ENCODE measurements around the gene RAB40C. TPM values are rescaled to one million over a fixed set of nuclear protein-coding genes. Genes with fewer than 3 reads are reported as not detected.

The RAB40C gene
- total and polyA plus RNA-seq, 4 donors, result 25.1 to 58.9 (median 43.9) TPM

GRCh38 chr16:676913-677312, 87.0 kb downstream of the RAB40C start:
- no peak overlapping the region for H3K9ac ChIP-seq (ENCODE audit: insufficient read depth in 1 of 2, low read length in 2 of 2)
- TF ChIP-seq CTCF (IDR thresholded peaks at IDR 0.05; ENCODE audit: control extremely low read depth, extremely low read depth), result no peak
- no peak for DNase-seq
- ATAC-seq (ENCODE audit: insufficient read depth, low FRiP score), result no peak
- H3K27me3 ChIP-seq (ENCODE audit: control insufficient read depth in 3 of 3, insufficient read depth in 3 of 3, low read length in 2 of 3), result no peaks in the 10 kb centered on the region
- H3K9me3 ChIP-seq (ENCODE audit: control insufficient read depth in 4 of 4, insufficient read depth in 3 of 4, low read length in 3 of 4), result peaks cover 0 to 4% (median 0%) of the 10 kb centered on the region in 4 donors
- peaks cover 5 to 24% (median 14%) of the 10 kb centered on the region in 4 donors for H3K36me3 ChIP-seq (ENCODE audit: control insufficient read depth in 4 of 4, insufficient read depth in 4 of 4, low read length in 4 of 4)
- 49 to 63% methylated on average over 23 of the region's 23 CpGs for WGBS, 2 donors
- no peak overlapping the region for H3K4me3 ChIP-seq
- peaks cover 4 to 26% (median 17%) of the 10 kb centered on the region in 5 donors for H3K4me1 ChIP-seq (ENCODE audit: control insufficient read depth in 5 of 5, insufficient read depth in 5 of 5, low read length in 5 of 5)
- H3K27ac ChIP-seq (ENCODE audit: low read depth in 1 of 2, low read length in 1 of 2), result no peak overlapping the region

GRCh38 chr16:677316-678190, 87.7 kb downstream of the RAB40C start:
- Histone ChIP-seq H3K9ac (ENCODE audit: insufficient read depth in 1 of 2, low read length in 2 of 2) (no peak overlapping the region), H3K36me3 (ENCODE audit: control insufficient read depth in 4 of 4, insufficient read depth in 4 of 4, low read length in 4 of 4) (peaks cover 7 to 24% (median 14%) of the 10 kb centered on the region in 4 donors)

GRCh38 chr16:678209-678857, 88.5 kb downstream of the RAB40C start:
- Histone ChIP-seq H3K27ac (ENCODE audit: low read depth in 1 of 2, low read length in 1 of 2) (no peak overlapping the region), H3K4me3 (no peak overlapping the region)

More at GRCh38 chr16:677316-678190, 87.7 kb downstream of the RAB40C start:
- DNase-seq (no peak), ATAC-seq (ENCODE audit: insufficient read depth, low FRiP score) (no peak)
- TF ChIP-seq CTCF (IDR thresholded peaks at IDR 0.05; ENCODE audit: control extremely low read depth, extremely low read depth), result no peak
- Histone ChIP-seq H3K27me3 (ENCODE audit: control insufficient read depth in 3 of 3, insufficient read depth in 3 of 3, low read length in 2 of 3) (no peaks in the 10 kb centered on the region), H3K4me1 (ENCODE audit: control insufficient read depth in 5 of 5, insufficient read depth in 5 of 5, low read length in 5 of 5) (peaks cover 4 to 28% (median 17%) of the 10 kb centered on the region in 5 donors), H3K9me3 (ENCODE audit: control insufficient read depth in 4 of 4, insufficient read depth in 3 of 4, low read length in 3 of 4) (peaks cover 0 to 2% (median 0%) of the 10 kb centered on the region in 4 donors), H3K4me3 (no peak overlapping the region), H3K27ac (ENCODE audit: low read depth in 1 of 2, low read length in 1 of 2) (no peak overlapping the region)
- whole genome bisulfite sequencing, 2 donors, result 54 to 62% methylated on average over 47 to 57 of the region's 57 CpGs

More at GRCh38 chr16:678209-678857, 88.5 kb downstream of the RAB40C start:
- peaks cover 6 to 23% (median 15%) of the 10 kb centered on the region in 4 donors for H3K36me3 ChIP-seq (ENCODE audit: control insufficient read depth in 4 of 4, insufficient read depth in 4 of 4, low read length in 4 of 4)
- no peak for TF ChIP-seq CTCF (IDR thresholded peaks at IDR 0.05; ENCODE audit: control extremely low read depth, extremely low read depth)
- no peaks in the 10 kb centered on the region for H3K27me3 ChIP-seq (ENCODE audit: control insufficient read depth in 3 of 3, insufficient read depth in 3 of 3, low read length in 2 of 3)
- H3K4me1 ChIP-seq (ENCODE audit: control insufficient read depth in 5 of 5, insufficient read depth in 5 of 5, low read length in 5 of 5), result peaks cover 4 to 34% (median 20%) of the 10 kb centered on the region in 5 donors
- ATAC-seq (ENCODE audit: insufficient read depth, low FRiP score) (no peak), DNase-seq (no peak)
- no peaks in the 10 kb centered on the region for H3K9me3 ChIP-seq (ENCODE audit: control insufficient read depth in 4 of 4, insufficient read depth in 3 of 4, low read length in 3 of 4)
- H3K9ac ChIP-seq (ENCODE audit: insufficient read depth in 1 of 2, low read length in 2 of 2), result no peak overlapping the region
- 80 to 84% methylated on average over 19 to 21 of the region's 21 CpGs for WGBS, 2 donors

Small RNA genes within 50 kb of the gene (small RNA-seq; reads per million reads assigned to genes)
- 0.52 reads per million, percentile 62 among the genes with 10 or more reads in this experiment for gene MIR3176 (ENCODE audit: low replicate concordance)
- gene Z98883.1 (ENCODE audit: low replicate concordance), result not detected

Other genes starting within 250 kb of the RAB40C start
- 10 to 100 TPM; 16.9 to 25.9 TPM for gene AXIN1, start 237.3 kb upstream of the RAB40C start, total RNA-seq
- 10 to 100 TPM; 18.5 to 20.2 TPM for gene AXIN1, start 237.3 kb upstream of the RAB40C start, polyA plus RNA-seq
- 10 to 100 TPM; 31.9 to 65.0 TPM for gene MRPL28, start 219.5 kb upstream of the RAB40C start, total RNA-seq
- 10 to 100 TPM; 89.4 to 98.9 TPM for gene MRPL28, start 219.5 kb upstream of the RAB40C start, polyA plus RNA-seq
- gene PGAP6, start 208.1 kb upstream of the RAB40C start, total RNA-seq, result 10 to 100 TPM; 38.0 to 71.5 TPM
- gene PGAP6, start 208.1 kb upstream of the RAB40C start, polyA plus RNA-seq, result 10 to 100 TPM; 64.8 to 100.0 TPM
- gene NME4, start 192.9 kb upstream of the RAB40C start, total RNA-seq, result 10 to 100 TPM; 18.0 to 68.7 TPM
- 10 to 100 TPM; 64.0 to 67.6 TPM for gene NME4, start 192.9 kb upstream of the RAB40C start, polyA plus RNA-seq
- gene DECR2, start 188.2 kb upstream of the RAB40C start, total RNA-seq, result 10 to 100 TPM in 1 of 2 donors, 1 to 10 TPM in 1; 5.2 to 18.3 TPM
- gene DECR2, start 188.2 kb upstream of the RAB40C start, polyA plus RNA-seq, result 10 to 100 TPM; 13.3 to 18.1 TPM
- 10 to 100 TPM; 20.8 to 38.3 TPM for gene RAB11FIP3, start 164.4 kb upstream of the RAB40C start, total RNA-seq
- gene RAB11FIP3, start 164.4 kb upstream of the RAB40C start, polyA plus RNA-seq, result 10 to 100 TPM; 20.7 to 22.2 TPM
- gene CAPN15, start 62.4 kb upstream of the RAB40C start, total RNA-seq, result 10 to 100 TPM; 14.4 to 64.1 TPM
- gene CAPN15, start 62.4 kb upstream of the RAB40C start, polyA plus RNA-seq, result 10 to 100 TPM; 37.2 to 40.6 TPM
- not detected for gene PRR35, start 29.7 kb upstream of the RAB40C start, total RNA-seq
- gene PRR35, start 29.7 kb upstream of the RAB40C start, polyA plus RNA-seq, result not detected
- gene NHLRC4, start 23.1 kb upstream of the RAB40C start, total RNA-seq, result 1 to 10 TPM; 7.0 to 8.6 TPM
- 1 to 10 TPM; 2.3 to 4.5 TPM for gene NHLRC4, start 23.1 kb upstream of the RAB40C start, polyA plus RNA-seq
- gene PIGQ, start 20.1 kb upstream of the RAB40C start, total RNA-seq, result 10 to 100 TPM; 34.9 to 81.2 TPM
- 10 to 100 TPM; 41.5 to 98.2 TPM for gene PIGQ, start 20.1 kb upstream of the RAB40C start, polyA plus RNA-seq
- gene WFIKKN1, start 40.9 kb downstream of the RAB40C start, total RNA-seq, result 1 to 10 TPM in 1 of 2 donors, under 1 TPM in 1; 0.31 to 2.5 TPM
- gene WFIKKN1, start 40.9 kb downstream of the RAB40C start, polyA plus RNA-seq, result under 1 TPM; 0.44 to 0.79 TPM
- gene METTL26, start 46.2 kb downstream of the RAB40C start, total RNA-seq, result 10 to 100 TPM; 36.1 to 89.8 TPM
- 100 to 1,000 TPM; 138 to 200 TPM for gene METTL26, start 46.2 kb downstream of the RAB40C start, polyA plus RNA-seq
- 10 to 100 TPM in 1 of 2 donors, 1 to 10 TPM in 1; 9.1 to 61.6 TPM for gene MCRIP2, start 51.8 kb downstream of the RAB40C start, total RNA-seq
- gene MCRIP2, start 51.8 kb downstream of the RAB40C start, polyA plus RNA-seq, result 100 to 1,000 TPM in 1 of 2 donors, 10 to 100 TPM in 1; 45.0 to 109 TPM
- 10 to 100 TPM; 22.4 to 74.2 TPM for gene WDR90, start 59.3 kb downstream of the RAB40C start, total RNA-seq
- 10 to 100 TPM; 18.6 to 33.4 TPM for gene WDR90, start 59.3 kb downstream of the RAB40C start, polyA plus RNA-seq
- gene RHOT2, start 78.1 kb downstream of the RAB40C start, total RNA-seq, result 100 to 1,000 TPM in 1 of 2 donors, 10 to 100 TPM in 1; 40.5 to 121 TPM
- 100 to 1,000 TPM; 111 to 119 TPM for gene RHOT2, start 78.1 kb downstream of the RAB40C start, polyA plus RNA-seq
- gene RHBDL1, start 85.6 kb downstream of the RAB40C start, total RNA-seq, result 1 to 10 TPM in 1 of 2 donors, under 1 TPM in 1; 0.91 to 5.4 TPM
- gene RHBDL1, start 85.6 kb downstream of the RAB40C start, polyA plus RNA-seq, result 1 to 10 TPM in 1 of 2 donors, under 1 TPM in 1; 0.98 to 2.2 TPM
- 100 to 1,000 TPM in 1 of 2 donors, 10 to 100 TPM in 1; 58.8 to 131 TPM for gene STUB1, start 90.3 kb downstream of the RAB40C start, total RNA-seq
- gene STUB1, start 90.3 kb downstream of the RAB40C start, polyA plus RNA-seq, result 100 to 1,000 TPM; 113 to 131 TPM
- 10 to 100 TPM; 32.5 to 90.3 TPM for gene JMJD8, start 94.3 kb downstream of the RAB40C start, total RNA-seq
- gene JMJD8, start 94.3 kb downstream of the RAB40C start, polyA plus RNA-seq, result 10 to 100 TPM; 48.4 to 67.5 TPM
- gene WDR24, start 100.3 kb downstream of the RAB40C start, total RNA-seq, result 10 to 100 TPM in 1 of 2 donors, 1 to 10 TPM in 1; 8.1 to 16.3 TPM
- 1 to 10 TPM; 8.1 to 9.8 TPM for gene WDR24, start 100.3 kb downstream of the RAB40C start, polyA plus RNA-seq
- 1 to 10 TPM in 1 of 2 donors, under 1 TPM in 1; 0.14 to 7.4 TPM for gene FBXL16, start 115.7 kb downstream of the RAB40C start, total RNA-seq
- 1 to 10 TPM in 1 of 2 donors, under 1 TPM in 1; 0.93 to 5.0 TPM for gene FBXL16, start 115.7 kb downstream of the RAB40C start, polyA plus RNA-seq
- gene METRN, start 125.1 kb downstream of the RAB40C start, total RNA-seq, result 10 to 100 TPM; 10.9 to 67.3 TPM
- 10 to 100 TPM; 30.3 to 52.7 TPM for gene METRN, start 125.1 kb downstream of the RAB40C start, polyA plus RNA-seq
- 10 to 100 TPM in 1 of 2 donors, 1 to 10 TPM in 1; 9.2 to 65.7 TPM for gene ANTKMT, start 131.1 kb downstream of the RAB40C start, total RNA-seq
- gene ANTKMT, start 131.1 kb downstream of the RAB40C start, polyA plus RNA-seq, result 10 to 100 TPM; 35.5 to 56.3 TPM
- 10 to 100 TPM; 35.7 to 71.6 TPM for gene CCDC78, start 136.4 kb downstream of the RAB40C start, total RNA-seq
- 10 to 100 TPM; 25.6 to 38.3 TPM for gene CCDC78, start 136.4 kb downstream of the RAB40C start, polyA plus RNA-seq
- 10 to 100 TPM in 1 of 2 donors, 1 to 10 TPM in 1; 4.1 to 26.7 TPM for gene HAGHL, start 137.0 kb downstream of the RAB40C start, total RNA-seq
- 10 to 100 TPM; 13.0 to 13.1 TPM for gene HAGHL, start 137.0 kb downstream of the RAB40C start, polyA plus RNA-seq
- gene CIAO3, start 150.9 kb downstream of the RAB40C start, total RNA-seq, result 10 to 100 TPM; 31.2 to 40.6 TPM
- 10 to 100 TPM; 21.0 to 30.2 TPM for gene CIAO3, start 150.9 kb downstream of the RAB40C start, polyA plus RNA-seq
- gene MSLN, start 170.7 kb downstream of the RAB40C start, total RNA-seq, result 100 to 1,000 TPM in 1 of 2 donors, 10 to 100 TPM in 1; 98.8 to 155 TPM
- gene MSLN, start 170.7 kb downstream of the RAB40C start, polyA plus RNA-seq, result 100 to 1,000 TPM; 116 to 125 TPM
- 10 to 100 TPM in 1 of 2 donors, 1 to 10 TPM in 1; 8.2 to 25.2 TPM for gene RPUSD1, start 198.3 kb downstream of the RAB40C start, total RNA-seq
- gene RPUSD1, start 198.3 kb downstream of the RAB40C start, polyA plus RNA-seq, result 10 to 100 TPM; 21.8 to 25.6 TPM
- 10 to 100 TPM; 13.3 to 16.5 TPM for gene CHTF18, start 198.6 kb downstream of the RAB40C start, total RNA-seq
- 10 to 100 TPM in 1 of 2 donors, 1 to 10 TPM in 1; 7.5 to 17.4 TPM for gene CHTF18, start 198.6 kb downstream of the RAB40C start, polyA plus RNA-seq
- not detected for gene GNG13, start 210.7 kb downstream of the RAB40C start, total RNA-seq
- gene GNG13, start 210.7 kb downstream of the RAB40C start, polyA plus RNA-seq, result not detected

All from lung (tissue), 13 donors.